HG03457 (cell line): ENCODE data around the gene FKBP1A.

Source experiments
- ATAC-seq: cut with Tn5 transposase; IDR thresholded peaks from one replicate; pipeline ENCODE4 v1.9.1; 2021; ENCODE audit warnings: moderate number of reproducible peaks; ENCODE audit not compliant: unreplicated experiment

The FKBP1A gene

DNA sequence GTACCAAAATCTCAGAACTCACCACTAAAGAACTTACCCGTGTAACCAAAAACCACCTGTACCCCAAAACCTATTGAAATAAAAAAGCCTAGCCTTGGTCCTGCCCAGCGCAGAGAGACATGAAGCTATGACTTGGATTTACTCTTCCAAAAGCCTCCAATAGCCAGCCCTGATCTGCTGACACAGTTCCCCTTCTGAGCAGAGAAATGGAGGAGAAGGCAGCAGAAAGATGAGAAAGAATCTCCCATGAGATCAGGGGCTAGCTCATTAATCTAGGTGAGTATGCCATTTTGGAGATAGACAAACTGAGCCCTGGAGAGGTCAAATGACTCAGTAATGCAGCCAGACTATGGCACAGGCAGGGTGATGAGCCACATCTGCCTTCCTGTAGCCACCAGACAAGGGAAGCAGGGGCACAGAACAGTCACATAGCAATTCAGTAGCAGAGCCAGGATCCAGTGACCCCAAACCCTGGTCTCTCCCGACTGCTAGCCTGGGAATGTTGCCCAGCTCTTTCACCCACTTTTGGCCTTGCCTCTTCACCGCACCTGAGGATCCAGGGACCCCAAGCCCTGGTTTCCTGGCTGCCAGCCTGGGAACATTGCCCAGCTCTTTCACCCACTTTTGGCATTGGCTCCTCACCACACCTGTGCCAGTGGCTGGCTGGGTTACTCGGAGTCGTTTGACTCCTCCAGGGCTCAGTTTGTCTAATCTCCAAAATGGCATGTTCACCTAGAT is 56.7 kb downstream of the FKBP1A start:
- ATAC-seq = no peak

- no peak for ATAC-seq
Measured at GRCh38 chr20:1334761-1335160, 58.1 kb downstream of the FKBP1A start.

- ATAC-seq = no peak
Measured at GRCh38 chr20:1334370-1334731, 58.5 kb downstream of the FKBP1A start.

GRCh38 chr20:1333462-1334369 is 59.1 kb downstream of the FKBP1A start:
- ATAC-seq = no peak

DNA sequence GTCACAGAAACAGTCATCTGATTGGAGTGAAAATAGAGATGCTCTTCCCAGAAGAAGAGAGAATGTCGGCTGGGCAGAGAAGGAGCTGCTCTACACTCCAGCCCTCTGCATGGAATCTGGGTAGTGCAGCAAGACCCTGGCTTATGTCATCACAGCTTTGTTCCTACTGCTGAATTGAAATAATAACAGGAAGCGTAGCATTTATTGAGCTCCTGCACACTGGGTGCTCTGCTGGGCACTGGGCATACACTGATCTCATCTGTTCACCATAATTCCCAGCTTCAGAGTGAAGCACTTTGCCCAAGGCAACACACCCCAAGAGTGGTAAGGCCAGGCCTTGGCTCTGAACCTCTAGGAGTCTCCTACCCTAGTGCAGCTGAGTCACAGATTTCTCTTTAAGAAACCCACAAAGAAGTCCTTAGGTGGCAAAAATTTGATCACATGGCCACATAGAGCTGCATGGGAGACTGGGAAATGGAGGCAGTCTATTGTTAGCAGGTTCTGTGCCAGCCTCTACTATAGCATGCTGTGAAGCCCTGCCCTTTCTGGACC is 60.0 kb downstream of the FKBP1A start:
- no peak for ATAC-seq

DNA sequence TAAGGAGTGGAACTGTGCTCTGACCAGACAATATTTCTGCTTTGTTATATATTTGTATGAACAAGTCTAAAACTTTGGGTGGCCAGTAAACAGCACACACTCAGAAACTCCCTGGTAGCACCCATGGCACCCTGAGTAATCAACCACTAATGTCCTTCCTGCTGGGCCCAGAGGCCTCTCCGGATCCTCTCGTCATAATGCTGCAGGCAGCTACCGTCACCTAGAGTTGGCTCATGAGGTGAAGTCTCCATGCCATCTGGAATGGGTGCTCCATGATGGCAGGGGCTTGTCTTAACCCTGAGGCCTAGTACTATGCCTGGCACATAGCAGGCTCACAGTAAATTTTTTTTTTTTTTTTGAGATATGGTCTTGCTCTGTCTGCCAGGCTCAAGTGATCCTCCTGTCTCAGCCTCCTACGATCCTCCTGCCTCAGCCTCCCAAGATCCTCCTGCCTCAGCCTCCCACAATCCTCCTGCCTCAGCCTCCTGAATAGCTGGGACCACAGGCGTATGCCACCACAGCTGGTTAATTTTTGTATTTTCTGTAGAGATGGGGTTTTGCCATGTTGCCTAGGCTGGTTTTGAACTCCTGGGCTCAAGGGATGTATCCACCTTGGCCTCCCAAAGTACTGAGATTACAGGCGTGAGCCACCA is 60.9 kb downstream of the FKBP1A start:
- no peak for ATAC-seq

DNA sequence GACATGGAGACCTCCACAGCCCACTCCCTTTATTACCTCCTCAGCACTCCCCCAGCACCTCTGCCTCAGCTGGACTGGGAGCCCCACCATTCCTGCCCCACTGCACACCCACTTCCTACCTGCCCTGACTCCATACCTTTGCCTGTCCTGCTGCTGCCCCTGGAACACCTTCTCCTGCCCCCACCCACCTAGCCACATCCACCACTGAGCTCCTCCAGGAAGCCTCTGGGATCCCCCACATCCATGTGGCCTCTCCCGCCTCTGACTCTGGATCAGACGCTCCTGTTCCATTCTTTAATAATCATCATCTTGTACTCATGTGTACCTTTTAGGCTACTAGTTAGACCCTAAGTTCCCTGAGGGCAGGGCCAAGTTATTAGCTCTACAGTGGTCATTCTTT is 61.8 kb downstream of the FKBP1A start:
- ATAC-seq = no peak

DNA sequence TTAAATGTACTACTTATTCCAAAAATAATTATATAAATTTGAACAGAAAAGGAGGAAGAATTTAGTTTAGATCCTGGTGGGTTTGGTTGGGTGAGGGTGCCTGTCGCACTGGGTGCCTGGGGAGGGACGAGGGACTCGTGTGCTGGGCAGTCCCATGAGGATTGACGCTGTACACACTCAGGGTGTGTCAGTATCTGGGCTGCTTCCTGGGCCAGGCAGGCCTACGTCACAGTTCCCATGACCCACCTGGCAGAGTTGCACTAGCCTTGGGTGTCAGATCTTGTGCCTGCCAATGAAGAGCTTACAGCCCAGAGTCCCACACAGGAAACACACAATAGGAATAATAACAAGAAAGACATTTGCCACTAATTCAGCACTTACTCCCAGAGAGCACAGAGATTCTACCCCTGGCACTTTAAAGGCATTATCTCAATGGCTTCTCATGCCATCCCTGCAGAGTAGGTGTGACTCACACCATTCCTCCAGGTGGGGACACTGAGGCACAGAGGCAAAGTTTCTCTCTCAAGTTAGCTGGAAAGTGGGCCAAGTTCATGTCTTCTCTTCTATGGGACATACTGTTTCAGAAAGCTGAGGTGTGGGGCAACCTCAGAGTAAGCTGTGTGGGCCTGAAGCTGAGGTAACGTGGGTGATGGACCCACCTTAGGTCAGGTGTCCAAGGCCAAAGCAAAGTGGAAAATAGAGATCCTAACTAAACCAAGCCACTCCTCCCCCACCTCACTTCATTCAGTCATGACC is 62.6 kb downstream of the FKBP1A start:
- no peak for ATAC-seq

GRCh38 chr20:1328680-1329330 is 64.0 kb downstream of the FKBP1A start, which contains the start of gene SDCBP2:
TSS of gene SDCBP2 (minus strand) at chr20:1329139. CDS start at chr20:1320416, 8,723 bp downstream.
- ATAC-seq = no peak

GRCh38 chr20:1327827-1328679 is 64.8 kb downstream of the FKBP1A start:
- ATAC-seq = no peak

DNA sequence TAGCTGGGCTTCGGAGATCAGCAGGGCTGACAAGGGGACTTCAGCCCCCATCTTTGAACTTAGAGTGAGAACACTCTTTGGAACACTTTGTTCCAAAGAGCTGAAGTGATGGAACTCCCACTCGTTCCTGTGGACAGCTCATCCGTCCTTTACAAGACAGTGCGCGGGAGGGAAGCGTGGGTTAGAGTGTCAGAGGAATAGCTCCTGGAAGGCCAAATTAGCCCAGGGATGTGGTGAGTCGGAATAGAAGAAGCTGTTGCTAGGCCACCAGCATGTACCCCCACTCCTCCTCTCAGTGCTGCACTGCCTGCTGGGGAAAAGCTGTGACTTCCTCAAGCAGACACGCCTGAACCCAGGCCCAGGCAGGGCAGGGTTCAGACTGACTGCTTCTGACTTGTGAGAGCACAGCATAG is 65.6 kb downstream of the FKBP1A start:
- no peak for ATAC-seq

- no peak for ATAC-seq
Measured at GRCh38 chr20:1326031-1326930, 66.6 kb downstream of the FKBP1A start.

GRCh38 chr20:1325173-1326030 is 67.5 kb downstream of the FKBP1A start:
- peak; percentile 75 for ATAC-seq

DNA sequence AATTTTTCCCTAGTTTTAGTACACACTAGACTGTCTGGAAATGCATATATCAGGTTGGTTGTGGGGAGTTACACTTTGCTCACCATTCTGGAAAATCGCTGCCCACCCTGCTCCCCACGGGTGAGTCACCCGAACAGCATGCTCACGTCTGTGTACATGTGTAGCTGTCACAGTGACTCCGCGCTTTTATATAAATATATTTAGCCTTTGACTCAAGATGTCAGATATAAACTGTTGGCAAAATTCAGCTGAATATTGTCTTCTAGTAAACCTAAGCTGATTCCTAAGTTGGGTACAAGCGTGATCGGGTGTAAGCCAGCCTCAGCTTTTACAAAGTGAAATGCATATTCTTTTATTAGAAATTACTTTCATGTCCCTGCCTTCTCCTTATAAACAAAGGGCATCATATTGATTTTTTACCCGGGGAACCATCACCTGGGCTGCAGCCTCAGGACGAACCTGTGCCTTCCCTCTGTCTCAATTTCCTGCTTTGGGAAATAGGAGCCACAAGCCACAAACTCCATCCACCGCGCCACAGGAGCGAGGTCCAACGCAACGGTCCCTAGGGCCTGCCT is 68.2 kb downstream of the FKBP1A start:
- ATAC-seq = no peak

DNA sequence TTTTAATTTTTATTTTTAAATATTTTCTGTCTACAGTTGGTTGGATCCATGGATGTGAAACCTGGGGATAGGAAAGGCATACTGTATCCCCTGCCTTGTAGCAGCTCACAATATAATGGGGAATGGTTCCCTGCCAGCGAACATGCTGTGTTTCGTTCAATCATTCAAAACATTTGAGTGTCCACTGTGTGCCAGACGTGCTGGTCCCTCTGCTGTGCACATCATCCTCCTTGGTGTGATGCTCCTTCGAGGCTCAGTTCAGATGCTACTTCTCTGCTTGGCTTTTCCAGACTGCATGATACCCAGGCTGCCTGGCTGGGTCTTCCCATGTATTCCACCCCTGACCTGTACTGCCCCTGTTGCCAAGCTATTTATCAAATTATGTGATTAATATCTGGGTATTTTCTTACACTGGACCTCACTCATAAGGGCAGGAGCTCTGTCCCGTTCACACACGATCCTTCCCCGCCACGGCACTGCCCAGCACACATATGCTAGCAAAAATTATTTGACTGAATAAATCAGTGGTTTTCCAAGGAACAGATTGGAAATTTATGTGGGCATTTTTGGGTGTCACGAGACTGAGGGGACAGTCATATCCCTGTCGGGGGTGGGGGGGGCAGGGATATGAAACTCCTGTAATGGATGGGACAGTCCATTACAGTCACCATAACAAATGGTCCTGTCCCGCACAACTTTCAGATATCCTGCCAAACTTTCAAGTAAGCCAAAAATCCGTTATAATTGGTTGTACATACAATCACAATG is 68.8 kb downstream of the FKBP1A start:
- no peak for ATAC-seq

DNA sequence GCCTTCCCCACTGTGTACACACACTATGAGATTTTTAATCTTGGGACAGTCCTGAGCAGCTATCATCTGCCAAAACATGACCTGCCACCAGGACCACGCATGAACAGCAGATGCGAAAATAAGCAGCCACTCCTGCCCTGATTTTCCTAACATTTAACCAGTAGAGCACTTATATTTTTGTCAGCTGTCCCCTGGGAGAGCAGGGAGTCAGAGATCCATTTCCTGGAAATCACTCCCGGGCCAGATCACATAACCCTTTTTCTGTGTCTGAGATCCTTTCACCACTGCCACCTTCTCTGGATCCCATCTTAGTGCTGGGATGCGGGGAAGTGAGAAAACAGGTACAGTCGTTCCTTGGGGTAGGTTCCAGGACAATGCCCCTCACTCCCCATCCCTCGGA is 69.6 kb downstream of the FKBP1A start:
- ATAC-seq = no peak
